ENCODE results near the gene ZNF804B.
A peak's percentile ranks its signal among the peaks of the same experiment; 100 is the strongest.

ZNF804B gene

DNA sequence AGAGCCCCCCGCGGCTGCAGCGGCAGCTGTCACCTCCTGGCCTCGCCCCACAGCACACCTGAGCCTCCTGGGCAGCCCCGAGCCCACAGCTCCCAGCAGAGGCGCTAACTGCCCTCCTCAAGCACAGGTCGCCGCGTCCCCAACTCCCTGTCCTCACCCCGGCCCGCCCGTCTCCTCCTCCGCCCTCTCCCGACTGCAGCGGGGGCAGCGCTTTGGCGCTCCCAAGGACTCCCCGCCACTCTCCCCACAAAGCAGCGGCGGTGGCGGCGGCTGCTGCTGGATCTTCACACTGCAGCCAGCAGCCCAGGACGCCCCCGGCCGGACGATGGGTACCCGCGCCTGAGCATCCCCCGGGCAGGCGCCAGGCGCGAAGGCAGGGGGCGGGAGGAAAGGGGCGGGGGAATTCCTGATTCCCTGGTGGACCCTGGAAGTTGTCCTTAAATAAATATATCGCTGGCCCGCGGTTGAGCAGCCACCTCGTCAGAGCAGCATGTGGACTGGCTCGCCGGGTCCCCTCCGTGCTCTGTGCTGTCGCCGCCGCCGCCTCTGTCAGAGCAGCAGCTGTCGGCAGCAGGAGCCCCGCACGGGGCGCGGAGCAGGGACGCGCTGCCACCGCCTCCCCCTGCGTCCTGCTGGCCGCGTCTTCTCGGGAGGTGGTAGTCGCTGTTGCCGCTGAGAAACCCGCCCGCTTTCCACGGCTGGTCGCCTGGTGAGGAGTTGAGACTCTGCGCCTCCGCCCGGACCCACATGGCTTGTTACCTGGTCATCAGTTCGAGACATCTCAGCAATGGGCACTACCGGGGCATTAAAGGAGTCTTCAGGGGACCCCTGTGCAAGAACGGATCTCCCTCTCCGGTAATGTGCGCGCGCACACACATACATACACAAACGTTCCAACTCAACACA, at the start of gene ZNF804B:
TSS of gene ZNF804B (plus strand) at position 471 of the 906 bp plus-strand sequence. CDS start at position 748, 277 bp downstream.
- peak within 1 kb of the TSS; percentile 85 for H3K4me3 Mint-ChIP-seq
- peak; percentile 78 for DNase-seq
- H3K4me1 Mint-ChIP-seq, result peaks cover 15% of the 10 kb centered on the region
- H3K9me3 Mint-ChIP-seq, result no peaks in the 10 kb centered on the region
- peaks cover 49% of the 10 kb centered on the region for H3K27me3 Mint-ChIP-seq (ENCODE audit: low read depth, poor library complexity)
- no peaks in the 10 kb centered on the region for H3K36me3 Mint-ChIP-seq (ENCODE audit: low read depth)
- TF ChIP-seq, protein P1, sequence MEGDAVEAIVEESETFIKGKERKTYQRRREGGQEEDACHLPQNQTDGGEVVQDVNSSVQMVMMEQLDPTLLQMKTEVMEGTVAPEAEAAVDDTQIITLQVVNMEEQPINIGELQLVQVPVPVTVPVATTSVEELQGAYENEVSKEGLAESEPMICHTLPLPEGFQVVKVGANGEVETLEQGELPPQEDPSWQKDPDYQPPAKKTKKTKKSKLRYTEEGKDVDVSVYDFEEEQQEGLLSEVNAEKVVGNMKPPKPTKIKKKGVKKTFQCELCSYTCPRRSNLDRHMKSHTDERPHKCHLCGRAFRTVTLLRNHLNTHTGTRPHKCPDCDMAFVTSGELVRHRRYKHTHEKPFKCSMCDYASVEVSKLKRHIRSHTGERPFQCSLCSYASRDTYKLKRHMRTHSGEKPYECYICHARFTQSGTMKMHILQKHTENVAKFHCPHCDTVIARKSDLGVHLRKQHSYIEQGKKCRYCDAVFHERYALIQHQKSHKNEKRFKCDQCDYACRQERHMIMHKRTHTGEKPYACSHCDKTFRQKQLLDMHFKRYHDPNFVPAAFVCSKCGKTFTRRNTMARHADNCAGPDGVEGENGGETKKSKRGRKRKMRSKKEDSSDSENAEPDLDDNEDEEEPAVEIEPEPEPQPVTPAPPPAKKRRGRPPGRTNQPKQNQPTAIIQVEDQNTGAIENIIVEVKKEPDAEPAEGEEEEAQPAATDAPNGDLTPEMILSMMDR (IDR thresholded peaks at IDR 0.05), result no peak
- no peak within 1 kb of the TSS for H3K27ac Mint-ChIP-seq

DNA sequence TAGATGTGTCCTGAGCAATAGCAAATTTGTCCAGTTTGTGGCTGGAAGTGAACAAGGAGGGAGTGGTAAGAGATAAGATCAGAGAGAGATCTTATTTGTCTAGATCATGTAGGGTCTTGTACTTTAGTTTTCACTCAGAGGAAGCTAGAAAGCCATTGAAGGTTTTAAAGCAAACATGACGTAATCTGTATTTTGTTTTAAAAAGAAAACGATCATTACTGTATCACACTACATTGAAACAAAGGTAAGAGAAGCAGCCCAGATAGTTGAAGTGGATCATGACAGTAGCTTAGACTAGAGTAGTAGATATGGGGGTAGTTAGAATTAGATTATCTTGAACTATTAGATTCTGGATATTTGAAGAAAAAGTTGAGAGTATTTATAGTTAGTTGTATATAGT, 23.6 kb upstream of the ZNF804B start:
- TF ChIP-seq, protein P1 (IDR thresholded peaks at IDR 0.05), result no peak
- no peak for DNase-seq

DNA sequence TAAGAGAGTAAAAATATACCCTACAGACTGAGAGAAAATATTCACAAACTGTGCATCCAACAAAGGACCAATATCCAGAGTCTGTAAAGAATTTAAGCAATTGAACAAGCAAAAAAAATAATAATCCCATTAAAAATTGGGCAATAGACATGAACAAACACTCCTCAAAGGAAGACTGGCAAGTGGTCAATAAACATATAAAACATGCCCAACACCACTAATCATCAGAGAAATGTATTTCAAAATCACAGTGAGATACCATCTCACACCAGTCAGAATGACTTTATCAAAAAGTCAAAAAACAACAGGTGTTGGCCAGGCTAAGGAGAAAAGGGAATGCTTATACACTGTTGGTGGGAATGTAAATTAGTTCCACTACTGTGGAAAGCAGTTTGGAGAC, 21.9 kb upstream of the ZNF804B start:
- H3K27ac Mint-ChIP-seq, result no peak overlapping the region

More for the DNA sequence above, 23.6 kb upstream of the ZNF804B start:
- H3K27ac Mint-ChIP-seq, result no peak overlapping the region
- H3K9me3 Mint-ChIP-seq, result no peaks in the 10 kb centered on the region
- no peaks in the 10 kb centered on the region for H3K4me1 Mint-ChIP-seq
- no peak overlapping the region for H3K4me3 Mint-ChIP-seq
- no peaks in the 10 kb centered on the region for H3K36me3 Mint-ChIP-seq (ENCODE audit: low read depth)
- H3K27me3 Mint-ChIP-seq (ENCODE audit: low read depth, poor library complexity), result peaks cover 6% of the 10 kb centered on the region

DNA sequence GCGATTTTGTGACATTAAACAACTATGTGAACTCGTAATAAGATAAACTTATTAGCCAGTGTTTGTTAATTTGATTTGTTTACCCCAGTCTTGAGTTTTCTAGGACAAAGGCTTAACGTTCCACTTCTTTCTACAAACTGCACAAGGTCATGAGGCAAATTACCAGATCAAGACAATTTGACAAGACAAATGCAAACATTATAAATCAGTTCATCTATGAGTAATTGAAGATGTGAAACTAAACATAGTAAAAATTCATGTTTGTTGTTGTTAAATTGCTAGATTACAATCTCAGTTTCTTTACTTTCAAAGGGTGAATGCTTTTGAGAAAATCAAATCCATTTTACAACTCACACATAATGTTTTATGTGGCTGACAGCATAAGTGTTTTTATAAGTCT, 13.4 kb upstream of the ZNF804B start:
- TF ChIP-seq, protein P1 (IDR thresholded peaks at IDR 0.05), result no peak
- no peaks in the 10 kb centered on the region for H3K36me3 Mint-ChIP-seq (ENCODE audit: low read depth)
- no peaks in the 10 kb centered on the region for H3K9me3 Mint-ChIP-seq
- no peak overlapping the region for H3K4me3 Mint-ChIP-seq
- DNase-seq, result no peak
- peaks cover 8% of the 10 kb centered on the region for H3K4me1 Mint-ChIP-seq
- no peaks in the 10 kb centered on the region for H3K27me3 Mint-ChIP-seq (ENCODE audit: low read depth, poor library complexity)
- H3K27ac Mint-ChIP-seq, result no peak overlapping the region

More for the DNA sequence above, 21.9 kb upstream of the ZNF804B start:
- Mint-ChIP-seq H3K9me3 (no peaks in the 10 kb centered on the region), H3K4me1 (peaks cover 8% of the 10 kb centered on the region), H3K4me3 (no peak overlapping the region), H3K27me3 (ENCODE audit: low read depth, poor library complexity) (peaks cover 6% of the 10 kb centered on the region), H3K36me3 (ENCODE audit: low read depth) (no peaks in the 10 kb centered on the region)
- DNase-seq, result no peak
- TF ChIP-seq, protein P1 (IDR thresholded peaks at IDR 0.05), result no peak

DNA sequence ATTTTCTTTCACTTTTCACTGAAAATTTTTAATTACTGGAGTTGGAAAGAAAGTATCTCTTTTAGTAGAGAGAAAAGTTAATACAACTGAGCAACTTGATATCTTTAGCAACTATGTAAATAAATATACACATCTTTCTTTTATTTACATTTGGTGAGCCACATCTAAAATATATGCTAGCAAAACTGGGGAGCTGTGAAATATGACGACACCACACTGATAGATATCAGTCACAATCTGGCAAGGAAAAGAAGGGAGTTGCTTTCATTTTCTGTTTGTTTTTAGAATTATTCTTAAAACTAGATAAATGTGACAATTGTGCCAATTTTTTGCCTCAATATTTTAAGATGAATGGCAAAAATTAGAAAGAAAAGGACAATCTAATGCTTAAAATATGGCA, 2.7 kb upstream of the ZNF804B start:
- TF ChIP-seq, protein P1 (IDR thresholded peaks at IDR 0.05), result no peak
- no peak for DNase-seq
- Mint-ChIP-seq H3K9me3 (no peaks in the 10 kb centered on the region), H3K27me3 (ENCODE audit: low read depth, poor library complexity) (peaks cover 48% of the 10 kb centered on the region), H3K4me3 (no peak overlapping the region), H3K4me1 (peaks cover 15% of the 10 kb centered on the region), H3K27ac (no peak overlapping the region), H3K36me3 (ENCODE audit: low read depth) (no peaks in the 10 kb centered on the region)

All from nephron progenitor cell (in vitro differentiated cells).